Prostate gland (tissue), 2 donors: Measurements from ENCODE around the gene PLEKHF1. TPM values are rescaled to one million over a fixed set of nuclear protein-coding genes. Genes with fewer than 3 reads are reported as not detected.

Source experiments
- DNase-seq: peaks from one replicate; pipeline ENCODE4 v3.0.0-alpha.2; 2019; ENCODE audit warnings: low spot score
- H3K27ac ChIP-seq, 2 donors: fragments of 200-600 bp; sonication (generic); 2 replicates each; pipeline ENCODE4 v1.5.1; 2017 to 2019
- H3K27me3 ChIP-seq: fragments of 200-600 bp; sonication (generic); replicated peaks from 2 replicates; pipeline ENCODE4 v1.5.1; 2019; ENCODE audit not compliant: insufficient read depth
- H3K36me3 ChIP-seq, 2 donors: fragments of 200-600 bp; sonication (generic); 1 replicate in 1 of 2; 2 replicates in 1 of 2; pipeline versions ENCODE4 v1.5.1 to v1.8.1; 2017 to 2019
- H3K4me1 ChIP-seq: fragments of 200-600 bp; sonication (generic); replicated peaks from 2 replicates; pipeline ENCODE4 v1.5.1; 2019
- H3K4me3 ChIP-seq, 2 donors: fragments of 200-600 bp; sonication (generic); 2 replicates each; pipeline ENCODE4 v1.5.1; 2017 to 2019
- H3K9me3 ChIP-seq: fragments of 200-600 bp; sonication (generic); 2 replicates; pipeline ENCODE4 v1.5.1; 2017
- CTCF ChIP-seq, 4 experiments: fragments of 200-600 bp in 2 of 4; fragments of 450-650 bp in 2 of 4; sonication (generic) in 2 of 4; IDR thresholded peaks; 1 replicate in 3 of 4; 2 replicates in 1 of 4; pipeline ENCODE4 v1.5.1; 2016 to 2019; ENCODE audit warnings: antibody characterized with exemption in 4 of 4, mild to moderate bottlenecking in 2 of 4, moderate library complexity in 2 of 4
- POLR2A ChIP-seq: fragments of 450-650 bp; IDR thresholded peaks from one replicate; pipeline ENCODE4 v1.6.1; 2016; ENCODE audit warnings: antibody characterized with exemption, mild to moderate bottlenecking
- POLR2AphosphoS5 ChIP-seq: sonication (generic); formaldehyde crosslinking; IDR thresholded peaks from one replicate; pipeline ENCODE4 v1.6.1; 2017; ENCODE audit warnings: antibody characterized with exemption
- WGBS: methylation state at CpG from one replicate; pipeline ENCODE4 v1.1.5; 2018; 5-methylcytosine and 5-hydroxymethylcytosine counted together
- intact Hi-C: fragments of 100-400 bp; cut with DNase I; formaldehyde crosslinking; loops from one replicate; pipeline ENCODE4 v1.14.2; 2022
- total RNA-seq, 2 donors: library from RNA; depleted of rRNA; stranded (reverse); fragments of >200 nt; gene quantifications; one replicate each; pipeline ENCODE4 v1.1.0, GENCODE V29; 2016

The PLEKHF1 gene
- total RNA-seq, 2 donors from 2014 or later = 64.3 to 64.4 TPM

- 70% methylated on average over 6 of the region's 6 CpGs for WGBS
- Histone ChIP-seq H3K27ac (no peak overlapping the region), H3K9me3 (no peaks in the 10 kb centered on the region), H3K36me3 (no peaks in the 10 kb centered on the region), H3K4me3 (no peak overlapping the region), H3K27me3 (no peaks in the 10 kb centered on the region), H3K4me1 (no peaks in the 10 kb centered on the region)
- intact Hi-C loops = loop anchor here (2.0 kb wide), 2 partner anchors 19 to 85 kb away; partner anchors contain the start of gene C19orf12
- TF ChIP-seq CTCF (IDR thresholded peaks at IDR 0.05) (no peak), POLR2AphosphoS5 (no peak), POLR2A (no peak)
- no peak for DNase-seq
These were observed 30.7 kb downstream of the PLEKHF1 start for GRCh38 chr19:29695765-29696564.

- 39% methylated on average over 2 of the region's 2 CpGs for WGBS
- no peaks in the 10 kb centered on the region for H3K36me3 ChIP-seq
- TF ChIP-seq POLR2A = no peak
- no peak for TF ChIP-seq POLR2AphosphoS5
- no peak for TF ChIP-seq CTCF (IDR thresholded peaks at IDR 0.05)
- H3K4me3 ChIP-seq = no peak overlapping the region
- intact Hi-C loops = no loop called here
- H3K9me3 ChIP-seq = no peaks in the 10 kb centered on the region
- DNase-seq = no peak
- H3K27me3 ChIP-seq = no peaks in the 10 kb centered on the region
- no peak overlapping the region for H3K27ac ChIP-seq
- no peaks in the 10 kb centered on the region for H3K4me1 ChIP-seq
These were observed 31.2 kb downstream of the PLEKHF1 start for GRCh38 chr19:29696565-29696846.

- no peaks in the 10 kb centered on the region for H3K4me1 ChIP-seq
- 71% methylated on average over 7 of the region's 10 CpGs for WGBS
These were observed 32.4 kb downstream of the PLEKHF1 start for GRCh38 chr19:29697523-29698261.

GRCh38 chr19:29699861-29700260, 34.6 kb downstream of the PLEKHF1 start:
- WGBS = 80% methylated on average over 5 of the region's 5 CpGs
- intact Hi-C loops = no loop called here
- Histone ChIP-seq H3K27ac (no peak overlapping the region), H3K4me3 (no peak overlapping the region), H3K36me3 (no peaks in the 10 kb centered on the region), H3K4me1 (no peaks in the 10 kb centered on the region), H3K27me3 (no peaks in the 10 kb centered on the region), H3K9me3 (no peaks in the 10 kb centered on the region)
- TF ChIP-seq CTCF (IDR thresholded peaks at IDR 0.05) (no peak), POLR2AphosphoS5 (no peak), POLR2A (no peak)
- DNase-seq = no peak

More at GRCh38 chr19:29697523-29698261, 32.4 kb downstream of the PLEKHF1 start:
- Histone ChIP-seq H3K9me3 (no peaks in the 10 kb centered on the region), H3K4me3 (no peak overlapping the region), H3K27ac (no peak overlapping the region), H3K36me3 (no peaks in the 10 kb centered on the region), H3K27me3 (no peaks in the 10 kb centered on the region)
- intact Hi-C loops = no loop called here
- TF ChIP-seq CTCF (IDR thresholded peaks at IDR 0.05) = no peak
- no peak for TF ChIP-seq POLR2AphosphoS5
- no peak for DNase-seq

- WGBS = 66% methylated on average over 6 of the region's 6 CpGs
- H3K4me1 ChIP-seq = no peaks in the 10 kb centered on the region
- H3K36me3 ChIP-seq = no peaks in the 10 kb centered on the region
- TF ChIP-seq POLR2AphosphoS5 = no peak
- TF ChIP-seq CTCF (IDR thresholded peaks at IDR 0.05) = no peak
- TF ChIP-seq POLR2A = no peak
- no peak overlapping the region for H3K27ac ChIP-seq
- no peaks in the 10 kb centered on the region for H3K27me3 ChIP-seq
- intact Hi-C loops = no loop called here
- no peak for DNase-seq
- H3K4me3 ChIP-seq = no peak overlapping the region
- H3K9me3 ChIP-seq = no peaks in the 10 kb centered on the region
These were observed 35.2 kb downstream of the PLEKHF1 start for GRCh38 chr19:29700498-29700897.
